SK-N-DZ (cell line): ENCODE measurements around the gene PITPNC1.
"Not testable (repeated sequence)": the region's sequence is repeated elsewhere in the genome, so short reads cannot be mapped to it uniquely, and the experiment has no call there.

Experiments
- DNase-seq: peaks from one replicate; pipeline ENCODE4 v3.0.0-alpha.2; 2015; ENCODE audit warnings: low spot score

The PITPNC1 gene

DNA sequence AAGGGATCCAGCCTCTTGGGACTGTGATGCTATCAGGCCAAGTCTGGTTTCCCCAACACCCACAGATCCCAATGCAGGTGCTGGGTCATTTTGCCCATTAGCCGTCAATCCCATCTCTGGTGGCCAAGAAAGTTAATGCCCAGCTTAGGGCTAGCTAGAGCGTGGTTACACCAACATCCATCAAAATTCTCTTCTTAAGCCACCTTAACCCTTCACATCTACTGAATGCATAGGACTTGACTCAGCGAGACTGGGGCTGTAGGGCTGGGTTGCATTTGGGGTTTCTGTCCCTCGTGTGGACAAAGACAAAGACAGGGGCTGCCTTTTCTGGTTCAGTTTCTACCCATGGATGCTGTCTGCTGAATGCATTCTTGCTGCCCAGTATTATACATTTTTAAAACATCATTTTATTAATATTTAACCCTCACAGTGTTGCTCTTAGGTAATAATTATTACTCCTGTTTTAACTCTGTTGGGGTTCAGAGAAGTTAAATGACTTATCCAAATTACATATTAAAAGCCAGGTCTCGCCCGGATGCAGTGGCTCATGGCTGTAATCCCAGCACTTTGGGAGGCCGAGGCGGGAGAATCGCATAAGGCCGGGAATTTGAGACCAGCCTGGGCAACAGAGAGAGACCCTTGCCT lies 199.5 kb downstream of the PITPNC1 start:
- no peak for DNase-seq

DNA sequence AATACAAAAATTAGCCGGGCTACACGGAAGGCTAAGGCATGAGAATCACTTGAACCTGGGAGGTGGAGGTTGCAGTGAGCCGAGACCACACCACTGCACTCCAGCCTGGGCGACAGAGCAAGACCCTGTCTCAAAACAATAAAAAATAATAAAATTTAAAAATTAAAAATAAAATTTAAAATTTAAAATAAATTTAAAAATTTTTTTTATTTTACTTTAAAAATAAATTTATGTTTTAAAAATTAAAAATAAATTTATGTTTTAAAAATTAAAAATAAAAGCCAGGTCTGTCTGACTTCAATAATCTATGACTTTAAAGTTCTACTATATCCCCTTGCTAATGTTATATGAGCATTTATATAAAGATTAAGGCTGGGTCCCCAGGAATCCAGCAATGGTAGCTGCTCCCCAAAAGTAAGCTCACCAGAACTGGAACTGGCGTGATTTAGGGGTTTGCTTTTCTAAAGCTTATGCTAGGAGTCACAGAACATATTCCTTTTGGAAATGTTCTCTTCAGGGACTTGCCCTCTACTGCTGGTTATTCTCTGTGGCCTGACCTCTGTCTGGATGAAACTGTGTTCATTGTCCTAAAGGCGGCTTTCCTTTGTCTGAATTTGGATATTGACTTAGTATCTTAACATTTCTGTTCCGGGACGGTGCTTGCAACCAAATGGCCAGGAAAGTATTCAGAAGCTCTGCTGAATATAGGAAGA lies 200.5 kb downstream of the PITPNC1 start:
- DNase-seq, result no peak

DNA sequence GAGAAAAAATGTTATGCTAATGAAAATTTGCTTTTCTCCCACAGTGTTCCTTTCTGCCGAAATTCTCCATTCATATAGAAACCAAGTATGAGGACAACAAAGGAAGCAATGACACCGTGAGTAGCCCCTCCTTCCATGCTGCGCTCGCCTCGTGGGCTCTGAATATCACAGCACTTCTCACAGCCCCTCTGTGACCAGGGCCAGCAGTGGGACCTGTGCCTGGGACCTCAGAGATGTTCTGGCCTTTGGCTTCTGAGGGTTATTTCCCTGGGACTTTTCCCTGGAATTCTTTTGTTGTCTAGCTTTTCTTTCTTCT lies 201.0 kb downstream of the PITPNC1 start:
- DNase-seq, result no peak

DNA sequence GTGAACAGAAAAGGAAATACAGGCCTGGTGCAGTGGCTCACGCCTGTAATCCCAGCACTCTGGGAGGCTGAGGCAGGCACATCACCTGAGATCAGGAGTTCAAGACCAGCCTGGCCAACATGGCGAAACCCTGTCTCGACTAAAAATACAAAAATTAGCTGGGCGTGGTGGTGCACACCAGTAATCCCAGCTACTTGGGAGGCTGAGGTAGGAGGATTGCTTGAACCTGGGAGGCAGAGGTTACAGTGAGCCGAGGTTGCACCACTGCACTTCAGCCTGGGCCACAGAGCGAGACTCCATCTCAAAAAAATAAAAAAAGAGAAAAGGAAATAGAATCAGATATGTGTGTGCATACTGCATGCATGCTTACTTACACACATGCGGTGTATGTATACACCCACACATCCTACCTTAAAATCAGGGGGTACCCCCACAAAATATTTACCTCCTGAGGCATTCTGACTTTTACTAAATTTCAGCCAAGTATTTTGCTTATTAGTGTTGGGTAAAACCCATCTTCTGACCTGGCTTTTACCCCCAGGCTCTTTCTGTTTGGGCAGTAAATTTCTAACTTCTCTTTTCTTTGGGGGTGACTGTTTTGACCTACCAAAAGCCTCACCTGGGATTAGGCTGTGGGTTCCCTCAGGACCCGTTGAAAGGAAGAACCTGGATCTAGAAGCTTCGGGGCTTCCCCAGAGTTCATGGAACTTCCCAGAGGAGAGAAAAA lies 201.8 kb downstream of the PITPNC1 start:
- DNase-seq, result not testable (repeated sequence)

DNA sequence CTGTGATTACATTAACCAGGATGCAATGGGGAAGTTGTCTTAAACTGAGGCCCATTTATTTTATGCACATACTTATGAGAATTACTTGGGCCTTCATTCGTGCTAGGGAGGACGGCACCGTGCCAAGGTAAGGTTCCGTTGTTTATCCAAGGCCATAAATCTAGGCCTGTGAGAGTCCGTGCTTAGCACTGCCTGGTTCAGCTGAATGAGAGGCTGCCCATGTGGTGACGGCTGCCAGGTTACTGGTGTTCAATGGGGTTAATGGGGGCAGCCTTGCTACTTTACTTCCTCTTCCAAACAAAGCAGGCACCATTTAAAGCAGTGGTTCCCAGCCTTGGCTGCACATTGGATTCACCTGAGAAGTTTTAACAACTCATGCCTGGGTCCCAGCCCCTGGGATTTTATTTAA lies 205.6 kb downstream of the PITPNC1 start:
- no peak for DNase-seq

DNA sequence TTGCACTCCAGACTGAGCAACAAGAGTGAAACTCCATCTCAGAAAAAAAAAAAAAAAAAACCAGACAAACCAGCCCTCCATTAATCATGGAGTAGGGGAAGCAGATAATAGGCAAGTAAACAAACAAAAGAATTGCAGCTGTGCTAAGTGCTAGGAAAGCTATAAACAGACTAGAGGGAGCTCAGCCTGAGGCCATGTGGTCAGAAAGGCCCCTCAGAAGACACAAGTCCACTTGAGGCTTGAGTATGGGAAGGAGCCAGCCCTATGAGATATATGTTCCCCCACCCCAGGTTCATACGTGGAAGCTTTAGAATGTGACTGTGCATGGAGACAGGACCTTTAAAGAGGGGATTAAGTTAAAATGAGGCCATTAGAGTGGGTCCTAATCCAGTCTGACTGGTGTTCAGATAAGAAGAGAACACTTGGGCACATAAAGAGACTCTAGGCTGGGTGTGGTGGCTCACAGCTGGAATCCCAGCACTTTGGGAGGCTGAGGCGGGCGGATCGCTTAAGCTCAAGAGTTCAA lies 208.1 kb downstream of the PITPNC1 start:
- DNase-seq, result no peak

DNA sequence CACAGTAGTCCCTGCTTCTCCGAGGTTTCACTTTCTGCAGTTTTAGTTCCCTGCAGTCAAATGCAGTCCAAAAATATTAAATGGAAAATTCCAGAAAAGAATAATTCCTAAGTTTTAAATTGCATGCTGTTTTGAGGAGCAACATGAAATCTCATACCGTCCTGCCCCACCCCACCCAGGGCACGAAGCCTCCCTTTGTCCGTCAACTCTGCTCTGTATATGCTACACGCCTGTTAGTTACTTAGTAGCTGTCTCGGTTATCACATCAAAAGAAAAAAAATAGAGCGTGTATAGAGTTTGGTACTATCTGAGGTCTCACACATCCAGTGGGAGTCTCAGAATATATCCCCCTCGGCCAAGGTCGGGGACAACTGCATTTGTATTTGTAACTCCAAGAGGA lies 211.2 kb downstream of the PITPNC1 start:
- DNase-seq, result no peak

DNA sequence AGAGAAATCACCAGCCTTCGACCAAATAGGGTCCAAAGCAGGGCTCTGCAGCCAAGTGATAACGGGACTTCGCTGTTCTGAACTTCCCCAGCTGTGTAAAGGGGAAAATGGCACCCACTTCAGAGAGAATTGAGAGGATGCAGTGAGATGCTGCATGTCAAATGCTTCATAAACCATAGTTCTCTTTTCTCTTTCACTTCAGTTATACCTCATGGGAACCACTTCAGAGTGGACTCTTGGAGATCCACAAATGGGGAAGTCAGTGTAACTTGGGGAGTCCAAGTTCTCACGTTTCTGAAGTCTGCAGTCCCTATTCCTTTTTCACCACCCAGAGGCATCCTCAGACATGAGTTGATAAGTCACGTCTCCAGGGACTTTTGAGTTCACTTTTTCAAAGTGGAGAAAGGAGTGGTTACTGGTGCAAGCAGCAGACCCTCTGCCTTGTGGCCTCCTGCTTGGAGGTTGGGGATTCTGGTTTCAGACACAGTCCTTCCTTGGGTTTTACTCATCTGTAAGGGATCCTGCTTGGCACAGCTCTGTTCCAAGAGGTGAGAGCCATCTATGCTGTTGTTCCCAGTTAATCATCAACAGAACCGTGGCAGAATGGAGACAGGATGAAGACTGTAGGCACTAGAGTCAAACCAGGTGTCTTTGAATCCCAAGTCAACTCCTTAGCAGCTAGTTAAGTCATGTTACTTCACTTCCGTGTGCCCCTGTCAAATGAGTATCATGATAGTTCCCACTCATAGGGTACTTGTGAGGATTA lies 217.2 kb downstream of the PITPNC1 start:
- no peak for DNase-seq

DNA sequence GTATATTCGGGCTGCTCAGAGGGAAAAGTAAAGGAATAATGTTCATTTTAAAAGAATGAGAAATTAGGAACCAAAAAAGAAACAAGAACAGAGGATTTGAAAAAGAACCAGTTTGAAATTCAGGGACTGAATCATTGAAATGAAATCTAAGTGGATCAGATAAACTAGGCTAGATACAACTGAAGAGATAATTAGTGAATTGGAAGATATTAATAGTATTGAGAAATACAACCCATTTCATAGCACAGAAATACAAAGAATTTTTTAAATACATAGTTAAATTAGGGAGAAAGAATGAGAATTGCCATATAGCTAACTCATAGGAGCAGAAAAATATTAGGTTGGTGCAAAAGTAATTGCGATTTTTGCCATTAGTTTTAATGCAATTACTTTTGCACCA lies 223.3 kb downstream of the PITPNC1 start:
- no peak for DNase-seq

DNA sequence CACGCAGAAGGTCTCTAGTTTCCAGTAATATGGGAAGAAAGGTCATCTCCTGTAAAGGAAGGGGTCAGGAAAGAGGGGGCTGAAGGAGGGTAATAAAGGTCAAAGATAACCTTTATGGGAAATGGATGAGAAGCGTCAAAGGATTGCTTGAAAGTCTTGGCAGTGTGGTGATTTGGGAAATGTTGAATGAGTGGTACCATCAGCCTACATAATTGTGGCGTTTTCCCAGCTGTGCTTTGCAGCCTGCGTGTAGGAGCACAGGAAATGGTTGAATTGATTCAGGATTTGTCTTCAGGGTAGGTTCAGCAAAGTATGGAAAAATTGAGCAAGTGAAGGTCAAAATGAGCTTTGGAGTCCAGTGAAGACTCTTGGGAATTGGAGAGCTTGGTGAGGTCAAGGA lies 224.8 kb downstream of the PITPNC1 start:
- no peak for DNase-seq

DNA sequence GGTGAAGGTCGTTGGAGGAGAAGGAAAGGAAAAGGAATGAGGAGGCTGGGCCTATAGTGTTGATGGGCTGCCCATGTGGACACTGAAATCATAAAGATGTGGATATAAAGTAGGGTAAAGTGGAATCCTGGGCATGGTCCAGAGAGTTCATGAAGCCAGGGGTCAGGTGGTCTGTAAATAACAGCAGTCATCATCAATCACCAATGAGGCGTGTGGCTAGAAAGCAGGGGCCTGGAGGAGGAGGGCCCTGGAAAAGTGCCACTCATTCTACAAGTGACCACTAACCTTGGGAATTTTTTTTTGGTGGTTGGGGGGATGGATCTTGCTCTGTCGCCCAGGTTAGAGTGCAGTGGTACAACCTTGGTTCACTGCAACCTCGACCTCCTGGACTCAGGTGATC lies 225.4 kb downstream of the PITPNC1 start:
- no peak for DNase-seq

DNA sequence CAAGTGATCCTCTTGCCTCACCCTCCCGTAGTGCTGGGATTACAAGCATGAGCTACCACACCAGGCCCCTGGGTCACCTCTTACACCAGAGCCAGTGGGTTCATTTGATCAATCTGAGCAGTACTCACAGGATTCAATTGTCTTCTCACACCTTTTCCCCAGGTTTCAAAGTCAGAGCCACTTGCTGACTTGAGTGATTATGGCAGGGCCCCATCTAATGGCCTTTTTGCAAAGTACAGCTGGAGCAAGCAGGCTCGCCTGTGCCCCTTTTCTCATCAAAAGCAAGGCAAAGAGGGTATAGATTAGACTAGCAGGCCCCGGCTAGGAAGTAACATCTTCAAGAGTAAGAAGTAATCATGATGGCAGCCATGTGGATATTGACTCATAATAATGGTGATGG lies 225.9 kb downstream of the PITPNC1 start:
- peak; percentile 36 for DNase-seq

DNA sequence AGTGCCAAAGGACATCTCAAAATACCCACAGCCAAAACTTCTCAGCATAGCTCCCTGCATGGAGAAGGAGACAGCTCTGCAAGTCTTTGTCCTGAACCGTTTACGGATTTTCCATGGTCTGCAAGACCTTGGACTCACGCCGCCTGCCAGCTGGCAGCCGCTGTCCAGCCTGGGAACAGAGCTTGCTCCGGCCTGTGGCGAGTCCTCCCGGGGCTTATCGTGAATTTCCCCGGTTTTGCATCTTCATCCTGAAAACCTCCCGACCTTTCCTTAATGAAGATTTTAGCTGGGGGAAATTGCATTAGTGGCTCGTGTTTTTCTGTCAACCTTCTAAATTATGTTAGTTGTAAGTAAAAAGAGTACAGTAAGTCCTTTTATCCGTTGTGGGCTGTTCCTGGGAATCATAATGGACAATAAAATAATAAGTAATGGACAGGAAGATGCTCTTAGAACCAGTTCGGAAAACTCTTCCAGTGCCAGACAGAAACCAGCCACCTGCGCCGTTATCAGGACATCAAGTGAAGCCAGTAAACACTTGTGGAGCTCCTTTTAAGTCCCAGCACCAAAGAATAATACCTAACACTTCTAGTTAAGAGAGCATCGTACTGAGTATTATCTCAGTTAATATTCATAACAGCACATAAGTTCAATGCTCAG lies 228.3 kb downstream of the PITPNC1 start:
- DNase-seq, result peak; percentile 43

DNA sequence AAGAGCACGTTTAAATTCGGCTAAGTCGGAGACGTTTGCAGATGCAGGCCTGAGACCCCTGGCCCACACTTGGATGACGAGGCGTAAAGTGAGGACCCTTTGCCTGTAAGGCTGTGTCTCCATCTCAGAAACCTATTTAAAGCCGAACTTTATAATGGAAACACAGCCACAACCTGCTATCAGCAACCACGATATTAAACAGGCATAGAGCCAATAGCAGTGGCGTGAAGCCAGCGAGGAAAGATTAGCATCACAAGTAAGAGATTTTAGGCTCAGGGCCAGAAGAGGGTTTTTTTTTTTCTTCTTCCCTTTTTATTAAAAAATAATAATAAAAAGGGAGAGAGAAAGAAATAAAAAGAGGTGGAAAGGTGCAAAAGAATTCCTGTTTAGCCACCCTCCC lies 229.4 kb downstream of the PITPNC1 start:
- DNase-seq, result peak; percentile 39

DNA sequence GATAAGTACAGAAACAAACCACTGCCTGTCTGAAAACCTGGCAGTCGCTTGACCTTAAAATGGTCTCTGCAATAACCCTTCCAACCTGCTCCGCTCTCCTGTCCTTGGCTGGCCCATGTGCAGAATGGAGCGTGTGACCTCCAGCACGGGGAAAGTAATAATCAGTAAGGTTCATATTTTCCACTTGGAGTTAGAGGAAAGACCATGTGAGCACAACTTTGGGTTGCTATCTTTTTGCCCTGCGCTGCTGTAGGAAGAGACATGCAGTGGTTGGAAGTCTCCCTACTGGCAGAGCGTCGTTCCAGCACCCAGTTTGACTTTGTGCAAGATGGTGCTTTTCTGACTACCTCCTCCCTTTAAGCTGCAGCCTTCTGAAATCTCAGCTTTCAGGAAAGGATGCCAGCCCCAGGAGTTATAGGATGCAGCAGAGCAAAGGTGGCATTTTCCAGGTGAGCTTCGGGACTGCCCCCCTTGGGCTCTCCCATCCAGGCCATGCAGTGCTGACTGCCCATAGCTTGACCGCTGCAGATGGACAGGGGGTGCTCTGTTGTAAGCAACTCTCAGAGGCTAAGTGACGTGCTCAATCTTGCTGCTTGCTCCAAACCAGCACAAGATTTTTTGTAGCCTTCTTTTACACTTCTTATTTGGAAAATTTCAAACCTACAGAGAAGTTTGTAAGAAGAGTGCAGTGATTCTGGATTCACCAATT lies 230.0 kb downstream of the PITPNC1 start:
- no peak for DNase-seq

DNA sequence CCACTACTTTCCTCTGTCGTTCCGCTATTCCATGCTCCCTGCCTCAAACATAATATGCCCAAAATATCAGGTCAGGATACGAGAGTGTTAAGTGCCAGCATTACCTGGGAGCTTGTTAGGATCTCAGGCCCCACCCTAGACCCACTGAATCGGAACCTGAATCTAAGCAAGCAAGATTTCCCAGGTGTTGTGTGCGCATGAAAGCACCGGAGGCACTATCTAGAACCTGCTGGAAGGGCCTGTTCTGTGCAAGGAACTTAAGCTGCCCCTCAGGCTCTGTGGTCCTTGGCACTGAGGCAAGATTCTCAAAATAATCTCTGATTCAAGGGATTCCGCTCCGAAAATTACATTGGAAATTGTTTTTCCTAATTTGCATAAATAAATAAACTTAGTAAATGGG lies 233.0 kb downstream of the PITPNC1 start:
- no peak for DNase-seq

DNA sequence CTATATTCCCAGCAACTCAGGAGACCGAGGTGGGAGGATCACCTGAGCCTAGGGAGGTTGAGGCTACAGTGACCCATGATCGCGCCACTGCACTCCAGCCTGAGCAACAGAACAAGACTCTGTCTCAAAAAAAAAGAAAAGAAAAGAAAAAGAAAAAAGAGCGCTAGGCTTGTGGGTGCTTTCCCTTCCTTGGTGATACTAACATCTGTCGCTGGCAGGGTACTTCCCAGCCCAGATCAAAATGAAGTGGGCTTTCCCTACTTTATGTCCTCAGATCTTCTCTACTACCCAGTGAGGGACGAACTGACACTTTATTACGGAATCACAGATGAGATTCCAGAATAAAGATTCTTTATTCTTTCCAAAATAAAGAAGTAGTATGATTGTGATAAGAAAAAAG lies 236.9 kb downstream of the PITPNC1 start:
- no peak for DNase-seq

DNA sequence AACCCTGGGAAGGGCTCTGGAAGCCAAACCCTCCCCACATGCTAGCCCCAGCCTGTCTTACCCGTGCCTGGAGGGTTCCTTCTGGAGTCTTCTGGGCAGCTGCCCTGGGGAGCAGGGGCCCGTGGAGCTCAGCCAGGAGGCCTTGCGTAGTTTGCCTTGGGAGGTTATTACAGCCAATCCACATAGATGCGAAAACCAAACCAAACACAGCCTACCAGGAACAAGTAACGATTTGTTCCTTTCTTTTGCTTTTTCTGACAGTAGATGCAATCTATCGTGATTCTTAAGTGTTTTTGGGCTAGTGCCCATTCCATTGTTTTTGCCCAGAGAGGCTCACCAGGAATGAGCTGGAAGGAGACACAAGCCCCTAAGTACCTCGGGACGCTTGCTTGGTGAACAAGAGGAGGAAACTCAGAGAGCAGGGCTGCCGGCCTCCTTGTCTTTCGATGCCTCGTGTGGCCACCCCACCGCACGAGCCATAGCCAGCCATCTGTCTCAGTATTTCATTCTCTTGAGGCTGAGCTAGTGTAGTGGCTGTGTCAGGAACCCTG lies 238.0 kb downstream of the PITPNC1 start:
- DNase-seq, result no peak

DNA sequence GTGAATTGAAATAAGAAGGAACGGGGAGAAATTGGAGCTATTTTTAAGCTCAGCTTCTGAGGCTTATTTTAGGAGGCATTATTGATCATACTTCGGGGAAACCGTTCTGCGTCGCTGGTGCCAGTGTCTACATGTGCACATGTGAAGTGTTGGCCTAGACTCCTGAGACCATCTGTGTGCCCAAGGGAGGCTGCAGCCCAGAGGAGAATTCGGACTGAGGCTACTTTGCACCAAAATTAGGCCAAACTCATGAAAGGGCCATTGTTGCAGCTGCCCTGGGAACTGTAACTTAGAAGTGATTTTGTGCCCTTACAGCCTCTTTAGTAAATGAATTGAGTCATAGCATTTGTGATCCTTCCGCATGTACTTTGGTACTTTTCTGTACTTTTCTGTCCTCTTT lies 238.7 kb downstream of the PITPNC1 start:
- DNase-seq, result no peak

DNA sequence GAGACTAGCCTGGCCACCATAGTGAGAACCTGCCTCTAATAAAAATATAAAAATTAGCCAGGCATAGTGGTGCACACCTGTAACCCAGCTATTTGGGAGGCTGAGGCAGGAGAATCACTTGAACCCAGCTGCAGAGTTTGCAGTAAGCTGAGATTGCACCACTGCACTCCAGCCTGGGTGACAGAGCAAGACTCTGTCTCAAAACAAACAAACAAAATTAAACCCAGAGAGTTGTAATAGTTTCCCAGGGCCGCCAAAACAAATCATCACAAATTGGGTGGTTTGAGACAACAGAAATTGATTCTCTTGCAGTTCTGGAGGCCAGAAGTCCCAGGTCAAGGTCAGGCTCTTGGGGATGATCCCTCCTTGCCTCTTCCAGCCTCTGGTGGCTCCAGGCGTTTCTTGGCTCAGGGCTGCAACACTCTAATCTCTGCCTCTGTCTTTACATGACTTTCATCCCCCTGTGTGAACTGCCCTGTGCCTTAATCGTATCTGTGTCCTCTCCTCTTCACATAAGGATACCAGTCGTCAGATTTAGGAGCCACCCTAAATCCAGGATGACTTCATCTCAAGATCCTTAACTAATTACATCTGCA lies 240.3 kb downstream of the PITPNC1 start:
- DNase-seq, result no peak
